CD4-positive, alpha-beta memory T cell (primary cell): ENCODE results near the gene ADAP2. TPM values are rescaled to one million over a fixed set of nuclear protein-coding genes. Genes with fewer than 3 reads are reported as not detected.
A peak's percentile ranks its signal among the peaks of the same experiment; 100 is the strongest.

ENCODE experiments used
- CTCF ChIA-PET: fragments of 350-600 bp; sonication (Branson Sonifier 250); formaldehyde crosslinking; loops from one replicate; lab custom pipeline; 2021; ENCODE audit warnings: inconsistent platforms; ENCODE audit not compliant: partially characterized antibody; lab: Charles Lee
- POLR2A ChIA-PET: fragments of 350-600 bp; sonication (Branson Sonifier 250); formaldehyde crosslinking; loops from one replicate; lab custom pipeline; 2021; ENCODE audit not compliant: partially characterized antibody; lab: Charles Lee
- DNase-seq, 5 donors: peaks; one replicate each; pipeline versions ENCODE4 v3.0.0 to v3.0.0-alpha.2; 2020 to 2022; ENCODE audit warnings: mixed read lengths in 1 of 5
- H3K27ac ChIP-seq: one replicate; pipeline ENCODE4 v1.7.0; 2013; ENCODE audit warnings: low read depth, low read length
- H3K27me3 ChIP-seq: 2 replicates; pipeline ENCODE4 v1.7.0; 2013; ENCODE audit warnings: mild to moderate bottlenecking, low read length, moderate library complexity; ENCODE audit not compliant: insufficient read depth
- H3K36me3 ChIP-seq: 2 replicates; pipeline ENCODE4 v1.7.0; 2013; ENCODE audit warnings: mild to moderate bottlenecking, low read length, moderate library complexity; ENCODE audit not compliant: insufficient read depth
- H3K4me1 ChIP-seq: 2 replicates; pipeline ENCODE4 v1.7.0; 2013; ENCODE audit warnings: mild to moderate bottlenecking, low read length, moderate library complexity; ENCODE audit not compliant: insufficient read depth
- H3K4me3 ChIP-seq, 2 donors: one replicate each; pipeline ENCODE4 v1.7.0; 2013; ENCODE audit warnings: low read length in 2 of 2, mild to moderate bottlenecking in 1 of 2
- H3K9me3 ChIP-seq, 2 donors: one replicate each; pipeline ENCODE4 v1.7.0; 2013; ENCODE audit warnings: low read length in 2 of 2, control low read depth in 1 of 2; ENCODE audit not compliant: control insufficient read depth in 1 of 2
- H3K27ac Mint-ChIP-seq, 7 donors: one replicate each; pipeline ENCODE4 v1.8.0; 2020 to 2021; ENCODE audit warnings: mixed read lengths in 7 of 7, mild to moderate bottlenecking in 6 of 7, inconsistent platforms in 3 of 7, moderate library complexity in 3 of 7
- H3K27me3 Mint-ChIP-seq, 2 donors: one replicate each; pipeline ENCODE4 v1.8.0; 2020 to 2021; ENCODE audit warnings: mixed read lengths in 2 of 2
- H3K36me3 Mint-ChIP-seq, 2 donors: one replicate each; pipeline ENCODE4 v1.8.0; 2020 to 2021; ENCODE audit warnings: mixed read lengths in 2 of 2, inconsistent platforms in 1 of 2, mild to moderate bottlenecking in 1 of 2
- H3K4me1 Mint-ChIP-seq, 4 donors: one replicate each; pipeline ENCODE4 v1.8.0; 2020 to 2021; ENCODE audit warnings: mixed read lengths in 4 of 4, mild to moderate bottlenecking in 1 of 4
- H3K4me3 Mint-ChIP-seq, 8 donors: one replicate each; pipeline ENCODE4 v1.8.0; 2020 to 2021; ENCODE audit warnings: mixed read lengths in 8 of 8, mild to moderate bottlenecking in 7 of 8, moderate library complexity in 6 of 8, inconsistent platforms in 3 of 8
- H3K9me3 Mint-ChIP-seq, 8 donors: one replicate each; pipeline ENCODE4 v1.8.0; 2020 to 2021; ENCODE audit warnings: mixed read lengths in 8 of 8, mild to moderate bottlenecking in 5 of 8, inconsistent platforms in 3 of 8, moderate library complexity in 1 of 8
- intact Hi-C: fragments of 100-400 bp; cut with micrococcal nuclease; formaldehyde crosslinking; loops from one replicate; pipeline ENCODE4 v1.15.1; 2023
- polyA plus RNA-seq, 2 donors: library from polyadenylated mRNA; unstranded; fragments of 300-500 nt; fragmentation: Illumina TruSeq; gene quantifications; one replicate each; pipeline ENCODE4 v1.2.3, GENCODE V29; 2021
- total RNA-seq, 2 experiments: library from RNA; stranded (reverse); gene quantifications; one replicate each; pipeline ENCODE4 v1.2.3, GENCODE V29; 2021

The ADAP2 gene
- total and polyA plus RNA-seq, 4 experiments from 2014 or later = 4.6 to 6.4 TPM; not detected in 2

DNA sequence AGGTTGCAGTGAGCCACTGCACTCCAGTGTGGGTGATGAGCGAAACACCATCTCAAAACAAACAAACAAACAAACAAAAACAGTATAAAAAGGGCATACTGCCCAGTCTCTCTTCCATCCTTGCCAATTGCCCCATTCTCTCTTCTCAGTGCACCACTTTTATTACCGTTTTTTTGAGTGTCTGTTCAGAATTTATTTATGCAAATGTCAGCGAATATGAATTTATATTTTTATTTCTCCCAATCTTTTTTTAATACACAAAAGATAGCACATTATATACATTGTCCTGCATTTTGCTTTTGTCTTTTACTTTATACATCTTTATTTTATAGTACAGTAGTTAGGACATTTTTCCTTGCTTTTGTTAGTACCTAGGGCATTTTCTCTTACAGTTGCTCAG, 68.7 kb downstream of the ADAP2 start:
- intact Hi-C loops = no loop called here
- Histone ChIP-seq H3K4me1 (no peaks in the 10 kb centered on the region), H3K27me3 (no peaks in the 10 kb centered on the region), H3K4me3 (no peak overlapping the region), H3K36me3 (peaks cover 3% of the 10 kb centered on the region), H3K27ac (no peak overlapping the region), H3K9me3 (no peaks in the 10 kb centered on the region)
- Mint-ChIP-seq H3K27ac (no peak overlapping the region), H3K9me3 (no peaks in the 10 kb centered on the region), H3K4me1 (peaks cover 0 to 4% (median under 1%) of the 10 kb centered on the region in 4 donors), H3K27me3 (no peaks in the 10 kb centered on the region), H3K36me3 (peaks cover 5 to 24% of the 10 kb centered on the region in 2 donors), H3K4me3 (no peak overlapping the region)
- no peak for DNase-seq
- POLR2A ChIA-PET = no interaction called here
- CTCF ChIA-PET = no interaction called here

- Histone ChIP-seq H3K27me3 (no peaks in the 10 kb centered on the region), H3K4me3 (no peak overlapping the region), H3K27ac (no peak overlapping the region), H3K4me1 (no peaks in the 10 kb centered on the region), H3K9me3 (no peaks in the 10 kb centered on the region), H3K36me3 (no peaks in the 10 kb centered on the region)
- Mint-ChIP-seq H3K9me3 (no peaks in the 10 kb centered on the region), H3K27me3 (no peaks in the 10 kb centered on the region), H3K4me1 (peaks cover 0 to 4% (median 0%) of the 10 kb centered on the region in 4 donors), H3K4me3 (no peak overlapping the region), H3K27ac (peak overlapping the region in 1 of 7 donors; percentile 81), H3K36me3 (peaks cover 13 to 30% of the 10 kb centered on the region in 2 donors)
- POLR2A ChIA-PET = no interaction called here
- intact Hi-C loops = no loop called here
- CTCF ChIA-PET = no interaction called here
- no peak for DNase-seq
These were observed 70.8 kb downstream of the ADAP2 start for GRCh38 chr17:30992551-30992950.

GRCh38 chr17:30995347-30995746, 73.6 kb downstream of the ADAP2 start:
- no peak overlapping the region for H3K4me3 Mint-ChIP-seq
- no peak for DNase-seq
- peaks cover 29 to 36% of the 10 kb centered on the region in 2 donors for H3K36me3 Mint-ChIP-seq
- Histone ChIP-seq H3K4me1 (no peaks in the 10 kb centered on the region), H3K4me3 (no peak overlapping the region), H3K27ac (no peak overlapping the region), H3K27me3 (no peaks in the 10 kb centered on the region), H3K9me3 (no peaks in the 10 kb centered on the region), H3K36me3 (peaks cover 6% of the 10 kb centered on the region)
- H3K9me3 Mint-ChIP-seq = no peaks in the 10 kb centered on the region
- H3K4me1 Mint-ChIP-seq = no peaks in the 10 kb centered on the region
- H3K27me3 Mint-ChIP-seq = no peaks in the 10 kb centered on the region
- intact Hi-C loops = no loop called here
- ChIA-PET CTCF (no interaction called here), POLR2A (no interaction called here)
- H3K27ac Mint-ChIP-seq = no peak overlapping the region

GRCh38 chr17:30996486-30996885, 74.7 kb downstream of the ADAP2 start:
- no peaks in the 10 kb centered on the region for H3K4me1 ChIP-seq
- H3K9me3 Mint-ChIP-seq = no peaks in the 10 kb centered on the region
- POLR2A ChIA-PET = interaction anchor here (0.9 kb wide), 1 partner anchor 12 kb away, joined by 3 read pairs; no protein-coding TSS in a partner anchor
- H3K27ac Mint-ChIP-seq = no peak overlapping the region
- H3K27ac ChIP-seq = no peak overlapping the region
- H3K4me3 ChIP-seq = no peak overlapping the region
- no peaks in the 10 kb centered on the region for H3K27me3 Mint-ChIP-seq
- no peak overlapping the region for H3K4me3 Mint-ChIP-seq
- no peaks in the 10 kb centered on the region for H3K9me3 ChIP-seq
- intact Hi-C loops = no loop called here
- peaks cover 29 to 30% of the 10 kb centered on the region in 2 donors for H3K36me3 Mint-ChIP-seq
- H3K36me3 ChIP-seq = peaks cover 6% of the 10 kb centered on the region
- no peaks in the 10 kb centered on the region for H3K27me3 ChIP-seq
- H3K4me1 Mint-ChIP-seq = no peaks in the 10 kb centered on the region
- CTCF ChIA-PET = no interaction called here
- DNase-seq = no peak

DNA sequence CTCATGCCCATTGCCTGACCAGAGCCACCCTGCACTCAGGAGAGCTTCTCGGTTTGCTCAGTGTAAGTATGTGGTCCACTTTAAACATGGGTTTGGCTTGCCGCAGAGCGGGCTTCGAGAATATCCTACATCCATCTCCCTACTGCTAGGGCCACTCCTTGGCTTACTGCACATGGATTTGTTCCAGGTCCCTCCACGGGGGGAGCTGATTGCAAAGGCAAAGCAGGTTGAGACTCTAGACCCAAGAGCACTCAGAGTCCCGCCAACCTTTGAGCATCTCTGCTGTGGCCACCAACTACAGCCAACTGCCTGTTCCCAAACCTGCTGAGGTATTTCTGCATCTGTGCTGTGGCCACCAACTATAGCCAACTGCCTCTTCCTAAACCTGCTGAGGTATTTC, 75.5 kb downstream of the ADAP2 start:
- Mint-ChIP-seq H3K4me3 (no peak overlapping the region), H3K9me3 (no peaks in the 10 kb centered on the region), H3K27ac (no peak overlapping the region), H3K36me3 (peaks cover 32 to 35% of the 10 kb centered on the region in 2 donors), H3K27me3 (no peaks in the 10 kb centered on the region), H3K4me1 (no peaks in the 10 kb centered on the region)
- CTCF ChIA-PET = no interaction called here
- no peaks in the 10 kb centered on the region for H3K27me3 ChIP-seq
- no peak for DNase-seq
- no peak overlapping the region for H3K27ac ChIP-seq
- intact Hi-C loops = no loop called here
- H3K4me1 ChIP-seq = no peaks in the 10 kb centered on the region
- H3K9me3 ChIP-seq = no peaks in the 10 kb centered on the region
- H3K36me3 ChIP-seq = peaks cover 6% of the 10 kb centered on the region
- POLR2A ChIA-PET = no interaction called here
- no peak overlapping the region for H3K4me3 ChIP-seq

- Histone ChIP-seq H3K36me3 (peaks cover 6% of the 10 kb centered on the region), H3K27me3 (no peaks in the 10 kb centered on the region), H3K4me1 (no peaks in the 10 kb centered on the region), H3K27ac (no peak overlapping the region), H3K4me3 (no peak overlapping the region), H3K9me3 (no peaks in the 10 kb centered on the region)
- H3K4me3 Mint-ChIP-seq = no peak overlapping the region
- DNase-seq = no peak
- H3K9me3 Mint-ChIP-seq = no peaks in the 10 kb centered on the region
- ChIA-PET CTCF (no interaction called here), POLR2A (no interaction called here)
- H3K36me3 Mint-ChIP-seq = peaks cover 30 to 35% of the 10 kb centered on the region in 2 donors
- H3K4me1 Mint-ChIP-seq = no peaks in the 10 kb centered on the region
- H3K27me3 Mint-ChIP-seq = no peaks in the 10 kb centered on the region
- no peak overlapping the region for H3K27ac Mint-ChIP-seq
- intact Hi-C loops = no loop called here
These were observed 76.1 kb downstream of the ADAP2 start for GRCh38 chr17:30997842-30998241.

- intact Hi-C loops = no loop called here
- no peaks in the 10 kb centered on the region for H3K9me3 ChIP-seq
- H3K4me1 ChIP-seq = no peaks in the 10 kb centered on the region
- H3K4me3 ChIP-seq = no peak overlapping the region
- CTCF ChIA-PET = no interaction called here
- DNase-seq = no peak
- H3K36me3 Mint-ChIP-seq = peaks cover 22 to 27% of the 10 kb centered on the region in 2 donors
- H3K27ac ChIP-seq = no peak overlapping the region
- peaks cover 0 to 2% (median 0%) of the 10 kb centered on the region in 8 donors for H3K9me3 Mint-ChIP-seq
- H3K36me3 ChIP-seq = peaks cover 6% of the 10 kb centered on the region
- no peak overlapping the region for H3K27ac Mint-ChIP-seq
- H3K4me3 Mint-ChIP-seq = no peak overlapping the region
- no peaks in the 10 kb centered on the region for H3K27me3 Mint-ChIP-seq
- H3K4me1 Mint-ChIP-seq = peaks cover 0 to 2% (median 0%) of the 10 kb centered on the region in 4 donors
- H3K27me3 ChIP-seq = no peaks in the 10 kb centered on the region
- POLR2A ChIA-PET = no interaction called here
These were observed 80.3 kb downstream of the ADAP2 start for GRCh38 chr17:31002047-31002446.
